Breast epithelium (tissue), 3 donors: Measurements from ENCODE around the gene MAPRE2.

ENCODE experiments used
- POLR2A ChIP-seq: fragments of 450-650 bp; IDR thresholded peaks from one replicate; pipeline ENCODE4 v1.6.1; 2016; ENCODE audit warnings: antibody characterized with exemption, mild to moderate bottlenecking, moderate library complexity
- POLR2AphosphoS5 ChIP-seq, 3 donors: sonication (generic); formaldehyde crosslinking; IDR thresholded peaks; one replicate each; pipeline ENCODE4 v1.6.1; 2017; ENCODE audit warnings: antibody characterized with exemption in 3 of 3
- TF ChIP-seq, protein P1 (sequence below), 3 donors: fragments of 450-650 bp; IDR thresholded peaks; one replicate each; pipeline ENCODE4 v1.5.1; 2016 to 2017; ENCODE audit warnings: antibody characterized with exemption in 3 of 3, mild to moderate bottlenecking in 3 of 3, moderate library complexity in 3 of 3

- no peak for TF ChIP-seq POLR2A
- TF ChIP-seq, protein P1, sequence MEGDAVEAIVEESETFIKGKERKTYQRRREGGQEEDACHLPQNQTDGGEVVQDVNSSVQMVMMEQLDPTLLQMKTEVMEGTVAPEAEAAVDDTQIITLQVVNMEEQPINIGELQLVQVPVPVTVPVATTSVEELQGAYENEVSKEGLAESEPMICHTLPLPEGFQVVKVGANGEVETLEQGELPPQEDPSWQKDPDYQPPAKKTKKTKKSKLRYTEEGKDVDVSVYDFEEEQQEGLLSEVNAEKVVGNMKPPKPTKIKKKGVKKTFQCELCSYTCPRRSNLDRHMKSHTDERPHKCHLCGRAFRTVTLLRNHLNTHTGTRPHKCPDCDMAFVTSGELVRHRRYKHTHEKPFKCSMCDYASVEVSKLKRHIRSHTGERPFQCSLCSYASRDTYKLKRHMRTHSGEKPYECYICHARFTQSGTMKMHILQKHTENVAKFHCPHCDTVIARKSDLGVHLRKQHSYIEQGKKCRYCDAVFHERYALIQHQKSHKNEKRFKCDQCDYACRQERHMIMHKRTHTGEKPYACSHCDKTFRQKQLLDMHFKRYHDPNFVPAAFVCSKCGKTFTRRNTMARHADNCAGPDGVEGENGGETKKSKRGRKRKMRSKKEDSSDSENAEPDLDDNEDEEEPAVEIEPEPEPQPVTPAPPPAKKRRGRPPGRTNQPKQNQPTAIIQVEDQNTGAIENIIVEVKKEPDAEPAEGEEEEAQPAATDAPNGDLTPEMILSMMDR (IDR thresholded peaks at IDR 0.05): no peak
- TF ChIP-seq POLR2AphosphoS5 (IDR thresholded peaks at IDR 0.05): no peak
Observed at GRCh38 chr18:35144698-35145097, 103.5 kb downstream of the MAPRE2 start.
